ENCODE measurements around the gene C1QTNF1. TPM values are rescaled to one million over a fixed set of nuclear protein-coding genes. Genes with fewer than 3 reads are reported as not detected.

The C1QTNF1 gene
- total RNA-seq, 1 donor from 2014 or later, result 0.26 TPM

DNA sequence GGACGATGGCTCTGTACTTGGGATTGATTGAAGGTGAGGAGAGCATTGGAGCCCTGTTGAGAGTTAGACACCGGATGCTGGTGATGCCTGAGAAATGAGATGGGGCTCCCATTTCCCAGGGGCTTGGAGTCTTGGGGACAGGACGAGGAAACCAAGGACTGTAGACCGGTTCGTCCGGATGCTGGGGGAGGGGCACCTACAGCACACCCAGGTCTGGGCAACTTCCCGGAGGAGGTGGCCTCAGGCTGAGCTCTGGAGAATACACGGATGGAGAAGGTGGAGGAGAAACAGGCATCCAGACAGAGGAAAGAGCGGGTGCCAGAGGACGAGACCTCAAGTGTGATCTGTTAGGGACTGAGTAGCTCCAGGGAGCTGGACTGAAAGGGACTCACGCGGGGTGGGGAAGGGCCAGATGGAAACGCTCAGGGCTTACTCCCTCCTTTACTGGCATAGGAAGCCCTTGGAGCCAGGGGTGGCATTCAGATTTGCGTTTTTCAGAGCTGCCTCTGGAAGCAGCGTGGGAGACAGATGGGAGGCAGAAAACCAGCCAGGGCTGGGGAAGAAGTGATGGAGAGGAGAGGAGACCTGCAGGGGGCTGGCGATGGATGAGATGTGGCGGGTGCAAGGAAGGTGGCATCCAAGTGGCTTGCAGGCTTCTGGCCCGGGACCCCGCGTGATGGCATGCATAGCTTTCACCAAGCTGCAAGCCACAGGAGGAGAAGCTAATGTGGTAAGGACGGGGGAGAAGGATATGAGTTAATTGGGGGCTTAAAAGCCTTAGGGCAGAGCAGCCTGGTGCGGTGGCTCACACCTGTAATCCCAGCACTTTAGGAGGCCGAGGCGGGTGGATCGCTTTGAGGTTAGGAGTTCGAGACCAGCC, 8.3 kb downstream of the C1QTNF1 start:
- no peak for DNase-seq (ENCODE audit: low spot score)

DNA sequence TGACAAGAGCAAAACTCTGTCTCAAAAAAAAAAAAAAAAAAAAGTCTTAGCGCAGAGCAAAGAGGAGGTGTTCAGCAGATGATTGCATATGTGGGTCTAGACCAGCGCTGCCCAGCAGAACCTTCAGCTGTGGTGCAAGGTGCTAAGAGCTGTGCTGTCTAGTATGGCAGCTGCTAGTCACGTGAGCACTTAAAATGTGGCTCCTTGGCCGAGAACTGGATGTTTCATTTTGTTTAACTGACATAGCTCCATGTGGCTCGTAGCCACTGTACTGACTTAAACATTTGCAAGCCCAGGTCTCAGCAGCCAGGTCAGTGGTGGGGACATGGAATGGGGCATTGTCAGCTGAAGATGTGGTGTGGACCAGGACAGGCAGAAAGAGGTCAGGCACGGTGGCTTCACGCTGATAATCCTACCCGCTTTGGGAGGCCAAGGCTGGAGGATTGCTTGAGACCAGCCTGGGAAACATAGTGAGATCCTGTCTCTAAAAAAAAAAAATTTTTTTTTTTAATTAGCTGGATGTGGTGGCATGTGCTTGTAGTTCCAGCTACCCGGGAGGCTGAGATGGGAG, 9.2 kb downstream of the C1QTNF1 start:
- DNase-seq (ENCODE audit: low spot score), result no peak
- Mint-ChIP-seq H3K9me3 (ENCODE audit: unreplicated experiment) (no peaks in the 10 kb centered on the region), H3K27ac (ENCODE audit: unreplicated experiment) (no peak overlapping the region), H3K4me3 (ENCODE audit: unreplicated experiment) (no peak overlapping the region), H3K27me3 (ENCODE audit: unreplicated experiment) (peaks cover 7% of the 10 kb centered on the region), H3K4me1 (ENCODE audit: unreplicated experiment) (no peaks in the 10 kb centered on the region), H3K36me3 (ENCODE audit: low read depth, unreplicated experiment) (no peaks in the 10 kb centered on the region)
- TF ChIP-seq, protein P1, sequence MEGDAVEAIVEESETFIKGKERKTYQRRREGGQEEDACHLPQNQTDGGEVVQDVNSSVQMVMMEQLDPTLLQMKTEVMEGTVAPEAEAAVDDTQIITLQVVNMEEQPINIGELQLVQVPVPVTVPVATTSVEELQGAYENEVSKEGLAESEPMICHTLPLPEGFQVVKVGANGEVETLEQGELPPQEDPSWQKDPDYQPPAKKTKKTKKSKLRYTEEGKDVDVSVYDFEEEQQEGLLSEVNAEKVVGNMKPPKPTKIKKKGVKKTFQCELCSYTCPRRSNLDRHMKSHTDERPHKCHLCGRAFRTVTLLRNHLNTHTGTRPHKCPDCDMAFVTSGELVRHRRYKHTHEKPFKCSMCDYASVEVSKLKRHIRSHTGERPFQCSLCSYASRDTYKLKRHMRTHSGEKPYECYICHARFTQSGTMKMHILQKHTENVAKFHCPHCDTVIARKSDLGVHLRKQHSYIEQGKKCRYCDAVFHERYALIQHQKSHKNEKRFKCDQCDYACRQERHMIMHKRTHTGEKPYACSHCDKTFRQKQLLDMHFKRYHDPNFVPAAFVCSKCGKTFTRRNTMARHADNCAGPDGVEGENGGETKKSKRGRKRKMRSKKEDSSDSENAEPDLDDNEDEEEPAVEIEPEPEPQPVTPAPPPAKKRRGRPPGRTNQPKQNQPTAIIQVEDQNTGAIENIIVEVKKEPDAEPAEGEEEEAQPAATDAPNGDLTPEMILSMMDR (IDR thresholded peaks at IDR 0.05; ENCODE audit: unreplicated experiment), result no peak

More for the DNA sequence above, 8.3 kb downstream of the C1QTNF1 start:
- Mint-ChIP-seq H3K4me1 (ENCODE audit: unreplicated experiment) (no peaks in the 10 kb centered on the region), H3K27ac (ENCODE audit: unreplicated experiment) (no peak overlapping the region), H3K36me3 (ENCODE audit: low read depth, unreplicated experiment) (no peaks in the 10 kb centered on the region), H3K27me3 (ENCODE audit: unreplicated experiment) (peaks cover 7% of the 10 kb centered on the region), H3K4me3 (ENCODE audit: unreplicated experiment) (no peak overlapping the region), H3K9me3 (ENCODE audit: unreplicated experiment) (no peaks in the 10 kb centered on the region)
- TF ChIP-seq, protein P1 (IDR thresholded peaks at IDR 0.05; ENCODE audit: unreplicated experiment), result no peak

DNA sequence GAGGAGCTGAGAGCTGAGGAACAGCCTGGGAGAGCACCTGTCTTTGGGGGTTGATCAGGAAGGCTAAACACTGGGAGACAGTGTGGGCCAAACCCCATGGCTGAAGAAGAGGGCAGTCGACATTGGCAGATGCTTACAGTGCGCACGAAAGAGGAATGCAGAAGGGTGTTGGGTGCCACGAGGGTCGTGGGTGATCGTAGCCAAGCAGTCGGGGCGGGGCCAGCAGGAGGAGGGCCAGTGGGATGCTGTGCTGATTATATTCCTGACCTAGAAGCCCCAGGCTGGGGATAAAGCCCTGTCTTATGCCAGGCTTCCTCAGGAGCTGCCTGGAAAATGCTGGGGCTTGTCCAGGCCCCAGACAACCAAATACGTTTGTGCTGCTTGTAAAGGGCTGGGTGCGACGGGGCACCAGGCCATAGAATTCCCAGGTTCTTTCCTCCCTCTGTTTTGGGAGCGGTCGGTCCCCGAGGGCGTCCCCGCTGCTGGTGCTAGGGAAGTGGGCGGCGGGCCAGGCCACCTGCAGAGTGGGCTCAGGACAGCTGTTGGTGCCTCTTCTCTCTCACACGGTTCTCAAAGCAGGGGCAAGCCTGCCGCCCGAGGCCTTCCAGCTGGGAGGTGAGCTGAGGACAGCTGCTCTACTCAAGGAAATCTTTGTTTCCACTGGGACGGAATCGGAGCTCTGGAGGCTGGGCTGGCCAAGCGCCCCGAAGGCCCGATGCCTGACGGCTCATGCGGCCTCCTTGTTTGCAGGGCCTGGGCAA, 10.0 kb downstream of the C1QTNF1 start:
- peaks cover 7% of the 10 kb centered on the region for H3K27me3 Mint-ChIP-seq (ENCODE audit: unreplicated experiment)
- no peaks in the 10 kb centered on the region for H3K36me3 Mint-ChIP-seq (ENCODE audit: low read depth, unreplicated experiment)
- H3K27ac Mint-ChIP-seq (ENCODE audit: unreplicated experiment), result no peak overlapping the region
- no peaks in the 10 kb centered on the region for H3K9me3 Mint-ChIP-seq (ENCODE audit: unreplicated experiment)
- TF ChIP-seq, protein P1 (IDR thresholded peaks at IDR 0.05; ENCODE audit: unreplicated experiment), result no peak
- DNase-seq (ENCODE audit: low spot score), result no peak
- no peak overlapping the region for H3K4me3 Mint-ChIP-seq (ENCODE audit: unreplicated experiment)
- H3K4me1 Mint-ChIP-seq (ENCODE audit: unreplicated experiment), result no peaks in the 10 kb centered on the region

DNA sequence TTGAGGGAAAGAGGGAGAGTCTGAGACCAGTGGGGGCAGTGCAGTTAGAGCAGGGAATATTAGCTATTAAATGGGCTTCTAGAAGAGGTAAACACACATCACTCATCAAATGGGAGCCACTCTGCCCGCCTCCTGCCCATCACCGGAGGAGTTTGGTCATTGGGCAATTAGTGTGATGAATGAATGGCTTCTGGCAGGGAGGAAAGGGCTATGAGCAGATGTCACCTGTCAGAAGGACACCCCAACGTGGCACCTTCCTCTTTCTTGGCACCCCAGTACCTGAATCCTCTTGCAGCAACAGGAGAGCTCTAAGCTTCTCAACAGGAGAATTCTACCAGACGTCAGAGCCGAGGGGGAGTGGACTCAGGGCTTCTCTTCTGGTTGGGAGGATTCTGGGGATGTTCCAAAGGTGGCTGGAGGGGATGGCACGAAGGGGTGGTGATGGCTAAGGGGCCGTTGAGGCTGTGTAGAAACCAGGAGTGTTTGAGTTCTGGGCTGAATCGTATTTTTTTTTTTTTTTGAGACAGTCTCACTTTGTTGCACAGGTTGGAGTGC, 11.0 kb downstream of the C1QTNF1 start:
- Mint-ChIP-seq H3K27me3 (ENCODE audit: unreplicated experiment) (peaks cover 5% of the 10 kb centered on the region), H3K4me3 (ENCODE audit: unreplicated experiment) (no peak overlapping the region), H3K36me3 (ENCODE audit: low read depth, unreplicated experiment) (no peaks in the 10 kb centered on the region), H3K4me1 (ENCODE audit: unreplicated experiment) (no peaks in the 10 kb centered on the region), H3K9me3 (ENCODE audit: unreplicated experiment) (no peaks in the 10 kb centered on the region), H3K27ac (ENCODE audit: unreplicated experiment) (no peak overlapping the region)
- DNase-seq (ENCODE audit: low spot score), result no peak
- TF ChIP-seq, protein P1 (IDR thresholded peaks at IDR 0.05; ENCODE audit: unreplicated experiment), result no peak
